Nephron progenitor cell (in vitro differentiated cells): ENCODE measurements around the gene BDH1.

Experiments
- DNase-seq: peaks from one replicate; pipeline ENCODE4 v3.0.0; 2021
- H3K27ac Mint-ChIP-seq: 2 replicates; pipeline ENCODE4 v1.8.0; 2021; ENCODE audit warnings: mild to moderate bottlenecking, moderate library complexity, mixed read lengths
- H3K27me3 Mint-ChIP-seq: 2 replicates; pipeline ENCODE4 v1.8.0; 2021; ENCODE audit warnings: mild to moderate bottlenecking, low read depth, mixed read lengths; ENCODE audit not compliant: poor library complexity
- H3K36me3 Mint-ChIP-seq: 2 replicates; pipeline ENCODE4 v1.8.0; 2021; ENCODE audit warnings: low read depth, mixed read lengths
- H3K4me1 Mint-ChIP-seq: 2 replicates; pipeline ENCODE4 v1.8.0; 2021; ENCODE audit warnings: mixed read lengths
- H3K4me3 Mint-ChIP-seq: 2 replicates; pipeline ENCODE4 v1.8.0; 2021; ENCODE audit warnings: mild to moderate bottlenecking, moderate library complexity, mixed read lengths
- H3K9me3 Mint-ChIP-seq: 2 replicates; pipeline ENCODE4 v1.8.0; 2021; ENCODE audit warnings: mild to moderate bottlenecking, moderate library complexity, mixed read lengths
- TF ChIP-seq, protein P1 (sequence below): fragments of 200-600 bp; sonication (generic); IDR thresholded peaks from 2 replicates; pipeline ENCODE4 v1.5.0; 2021; ENCODE audit warnings: antibody characterized with exemption

The BDH1 gene

DNA sequence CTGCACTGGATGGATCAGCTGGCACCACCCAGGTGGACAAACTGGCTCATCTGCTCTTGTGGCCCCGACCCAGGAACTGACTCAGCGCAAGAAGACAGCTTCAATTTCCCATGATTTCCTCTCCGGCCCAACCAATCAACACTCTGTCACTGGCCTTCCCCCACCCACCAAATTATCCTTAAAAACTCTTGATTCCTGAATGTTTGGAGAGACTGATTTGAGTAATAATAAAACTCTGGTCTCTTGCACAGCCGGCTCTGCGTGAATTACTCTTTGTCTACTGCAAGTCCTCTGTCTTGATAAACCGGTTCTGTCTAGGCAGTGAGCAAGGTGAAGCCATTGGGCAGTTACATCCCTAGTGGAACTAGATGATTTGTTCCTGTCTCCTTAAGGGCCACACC lies 16.1 kb downstream of the BDH1 start:
- Mint-ChIP-seq H3K4me1 (peaks cover 7% of the 10 kb centered on the region), H3K4me3 (no peak overlapping the region), H3K36me3 (peaks cover 4% of the 10 kb centered on the region), H3K27me3 (peaks cover 14% of the 10 kb centered on the region), H3K9me3 (no peaks in the 10 kb centered on the region), H3K27ac (no peak overlapping the region)
- TF ChIP-seq, protein P1, sequence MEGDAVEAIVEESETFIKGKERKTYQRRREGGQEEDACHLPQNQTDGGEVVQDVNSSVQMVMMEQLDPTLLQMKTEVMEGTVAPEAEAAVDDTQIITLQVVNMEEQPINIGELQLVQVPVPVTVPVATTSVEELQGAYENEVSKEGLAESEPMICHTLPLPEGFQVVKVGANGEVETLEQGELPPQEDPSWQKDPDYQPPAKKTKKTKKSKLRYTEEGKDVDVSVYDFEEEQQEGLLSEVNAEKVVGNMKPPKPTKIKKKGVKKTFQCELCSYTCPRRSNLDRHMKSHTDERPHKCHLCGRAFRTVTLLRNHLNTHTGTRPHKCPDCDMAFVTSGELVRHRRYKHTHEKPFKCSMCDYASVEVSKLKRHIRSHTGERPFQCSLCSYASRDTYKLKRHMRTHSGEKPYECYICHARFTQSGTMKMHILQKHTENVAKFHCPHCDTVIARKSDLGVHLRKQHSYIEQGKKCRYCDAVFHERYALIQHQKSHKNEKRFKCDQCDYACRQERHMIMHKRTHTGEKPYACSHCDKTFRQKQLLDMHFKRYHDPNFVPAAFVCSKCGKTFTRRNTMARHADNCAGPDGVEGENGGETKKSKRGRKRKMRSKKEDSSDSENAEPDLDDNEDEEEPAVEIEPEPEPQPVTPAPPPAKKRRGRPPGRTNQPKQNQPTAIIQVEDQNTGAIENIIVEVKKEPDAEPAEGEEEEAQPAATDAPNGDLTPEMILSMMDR, result no peak
- no peak for DNase-seq

DNA sequence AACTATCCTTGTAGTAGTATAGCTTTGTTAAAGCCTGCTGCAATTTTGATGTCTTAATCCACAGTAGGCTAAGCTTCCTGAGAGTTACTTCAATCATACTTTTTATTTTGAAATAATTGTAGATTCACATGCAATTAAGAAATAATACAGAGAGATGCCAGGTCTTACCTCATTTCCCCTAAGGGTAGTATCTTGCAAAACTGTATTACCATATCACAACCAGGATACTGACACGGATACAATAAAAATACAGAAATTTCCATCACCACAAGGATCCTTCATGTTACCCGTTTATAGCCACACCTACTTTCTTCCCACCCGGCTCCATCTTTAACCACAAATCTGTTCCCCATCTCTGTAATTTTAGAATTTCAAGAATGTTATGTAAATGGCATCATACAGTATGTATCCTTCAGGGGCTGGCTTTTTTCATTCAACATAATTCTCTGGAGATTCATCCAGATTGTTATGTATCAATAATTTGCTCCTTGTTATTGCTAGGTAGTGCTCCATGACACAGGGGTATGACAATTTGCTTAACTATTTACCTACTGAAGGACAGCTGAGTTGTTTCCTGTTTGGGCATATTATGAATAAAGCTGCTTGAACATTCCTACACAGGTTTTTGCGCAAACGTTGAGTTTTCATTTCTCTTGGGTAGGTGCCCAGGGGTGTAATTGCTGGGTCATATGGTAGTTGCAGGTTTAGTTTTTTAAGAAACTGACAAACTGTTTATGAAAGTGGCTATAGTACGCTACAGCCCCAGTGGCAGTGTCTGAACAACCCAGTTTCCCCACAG lies 21.6 kb downstream of the BDH1 start:
- TF ChIP-seq, protein P1, result no peak
- no peak overlapping the region for H3K27ac Mint-ChIP-seq
- H3K9me3 Mint-ChIP-seq, result no peaks in the 10 kb centered on the region
- no peak for DNase-seq
- no peaks in the 10 kb centered on the region for H3K4me1 Mint-ChIP-seq
- H3K4me3 Mint-ChIP-seq, result no peak overlapping the region
- peaks cover 11% of the 10 kb centered on the region for H3K36me3 Mint-ChIP-seq
- H3K27me3 Mint-ChIP-seq, result no peaks in the 10 kb centered on the region

DNA sequence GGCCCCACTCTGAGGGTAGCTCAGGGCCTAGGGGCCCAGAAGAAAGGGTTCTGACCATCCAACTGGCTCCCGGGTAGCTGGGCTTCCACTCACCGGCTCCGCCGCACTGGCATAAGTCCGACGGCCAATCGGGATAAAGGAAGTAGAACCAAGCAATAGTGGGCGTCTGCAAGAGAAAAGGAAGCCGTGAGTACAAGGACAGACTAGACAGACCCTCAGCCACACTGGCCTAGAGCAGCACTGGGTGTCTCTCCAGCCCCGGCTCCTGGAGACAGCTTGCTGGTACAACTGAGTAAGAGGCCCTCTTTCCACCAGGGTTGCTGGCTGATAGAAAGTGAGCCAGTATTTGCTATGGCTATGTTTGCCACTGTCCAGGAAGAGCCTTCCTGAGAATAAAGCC lies 22.4 kb downstream of the BDH1 start:
- TF ChIP-seq, protein P1, result no peak
- Mint-ChIP-seq H3K4me3 (no peak overlapping the region), H3K4me1 (no peaks in the 10 kb centered on the region), H3K9me3 (no peaks in the 10 kb centered on the region), H3K27ac (no peak overlapping the region), H3K36me3 (peaks cover 13% of the 10 kb centered on the region), H3K27me3 (no peaks in the 10 kb centered on the region)
- DNase-seq, result no peak

DNA sequence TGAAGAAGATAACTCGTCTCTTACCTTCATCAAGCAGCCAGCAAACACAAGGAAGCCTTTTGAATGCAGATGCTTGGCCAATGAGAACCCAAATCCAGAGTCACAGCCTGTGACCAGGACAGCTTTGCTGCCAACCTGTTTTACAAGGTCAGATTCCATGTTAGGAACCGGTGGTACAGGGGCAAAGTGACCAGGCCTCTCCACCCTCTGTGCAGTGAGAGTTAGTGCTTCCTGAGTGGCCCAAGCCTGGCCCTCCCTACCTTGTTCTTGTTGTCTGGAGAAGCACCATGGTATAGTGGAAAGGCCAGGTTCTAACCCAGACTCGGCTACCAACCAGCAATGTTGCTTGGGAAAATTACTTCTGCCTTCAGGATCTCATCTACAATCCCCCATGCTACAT lies 23.4 kb downstream of the BDH1 start:
- Mint-ChIP-seq H3K27me3 (peaks cover 3% of the 10 kb centered on the region), H3K36me3 (peaks cover 15% of the 10 kb centered on the region), H3K27ac (no peak overlapping the region), H3K9me3 (no peaks in the 10 kb centered on the region), H3K4me1 (no peaks in the 10 kb centered on the region), H3K4me3 (no peak overlapping the region)
- DNase-seq, result no peak
- TF ChIP-seq, protein P1, result no peak

DNA sequence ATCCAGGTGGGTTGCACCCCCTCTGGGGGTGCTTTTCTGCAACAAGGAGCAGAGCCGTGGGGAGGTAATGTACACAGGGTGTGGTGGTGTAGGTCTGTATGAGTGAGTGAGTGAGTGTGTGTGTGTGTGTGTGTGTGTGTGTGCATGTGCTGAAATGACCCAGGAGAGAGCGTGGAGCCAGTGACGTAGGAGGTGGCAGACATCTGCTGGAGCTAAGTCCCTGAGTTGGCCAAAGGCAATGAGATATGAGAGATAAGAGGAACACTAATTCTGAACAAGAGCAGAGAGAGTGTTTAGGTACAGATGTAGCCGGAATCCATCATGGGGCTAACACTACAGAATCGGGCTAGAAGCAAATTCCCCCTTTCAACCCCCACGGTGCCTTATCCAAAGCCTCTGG lies 27.6 kb downstream of the BDH1 start:
- TF ChIP-seq, protein P1, result no peak
- Mint-ChIP-seq H3K4me3 (no peak overlapping the region), H3K9me3 (no peaks in the 10 kb centered on the region), H3K27ac (no peak overlapping the region), H3K4me1 (peaks cover 5% of the 10 kb centered on the region), H3K27me3 (peaks cover 11% of the 10 kb centered on the region), H3K36me3 (peaks cover 15% of the 10 kb centered on the region)
- no peak for DNase-seq

DNA sequence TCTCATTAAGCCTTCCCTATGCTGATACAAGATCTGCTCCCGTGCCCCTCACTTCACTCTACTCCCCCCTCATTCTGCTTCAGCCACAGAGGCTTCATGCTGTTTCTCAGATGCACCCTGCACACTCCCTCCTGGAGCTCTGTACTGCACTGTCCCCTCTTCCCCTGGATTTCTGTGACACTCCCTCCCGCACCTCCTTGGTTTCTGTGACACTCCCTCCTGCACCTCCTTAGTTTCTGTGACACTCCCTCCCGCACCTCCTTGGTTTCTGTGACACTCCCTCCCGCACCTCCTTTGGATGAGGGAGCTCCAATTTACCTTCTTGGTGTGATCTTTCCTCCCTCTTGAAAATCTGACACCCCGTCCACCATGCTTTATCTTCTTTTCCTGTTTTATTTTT lies 28.2 kb downstream of the BDH1 start:
- no peak for DNase-seq
- Mint-ChIP-seq H3K36me3 (peaks cover 15% of the 10 kb centered on the region), H3K4me3 (no peak overlapping the region), H3K27ac (no peak overlapping the region), H3K27me3 (peaks cover 11% of the 10 kb centered on the region), H3K9me3 (no peaks in the 10 kb centered on the region), H3K4me1 (peaks cover 10% of the 10 kb centered on the region)
- TF ChIP-seq, protein P1, result no peak
